ENCODE results near the gene GGCX. TPM values are rescaled to one million over a fixed set of nuclear protein-coding genes. Genes with fewer than 3 reads are reported as not detected.
"Not testable (repeated sequence)": the region's sequence is repeated elsewhere in the genome, so short reads cannot be mapped to it uniquely, and the experiment has no call there.

GGCX gene
- polyA plus RNA-seq, 1 donor = 41.2 TPM

DNA sequence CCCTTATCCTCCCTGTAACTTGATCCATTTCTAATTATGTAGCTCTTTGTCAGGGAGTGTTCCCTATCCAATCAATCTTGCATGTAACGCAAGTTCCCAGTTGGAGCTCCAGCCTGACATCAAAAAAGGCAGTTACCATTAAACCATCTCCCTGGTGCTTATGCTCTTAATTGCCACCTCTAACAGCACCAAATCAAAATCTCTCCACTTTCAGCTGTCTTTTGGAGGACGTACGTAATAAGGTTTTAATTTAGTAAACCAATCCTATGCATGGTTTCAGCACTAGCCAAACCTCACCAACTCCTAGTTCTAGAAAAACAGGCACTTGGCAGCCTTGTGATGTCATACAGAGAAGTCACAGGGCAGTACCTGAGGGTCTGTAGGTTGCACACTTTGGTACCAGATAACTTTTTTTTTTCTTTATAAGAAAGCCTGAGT, 17.0 kb downstream of the GGCX start:
- DNase-seq = not testable (repeated sequence)

DNA sequence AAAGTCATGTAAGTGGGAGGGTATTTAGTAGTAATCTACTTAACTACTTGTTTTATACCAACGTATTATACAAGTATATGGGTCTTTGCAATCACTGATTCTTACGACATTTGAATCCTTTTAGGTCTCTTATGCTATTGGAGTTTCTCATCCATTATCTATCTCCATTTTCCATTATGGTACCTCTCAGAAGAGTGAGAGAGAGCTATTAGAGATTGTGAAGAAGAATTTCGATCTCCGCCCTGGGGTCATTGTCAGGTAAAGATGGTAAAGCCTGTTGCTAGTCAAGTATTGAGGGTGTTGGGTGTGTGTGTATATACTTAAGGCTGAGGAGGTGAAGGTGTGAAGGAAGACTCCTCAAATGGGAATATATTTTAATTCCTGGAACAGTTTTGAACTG, 18.5 kb downstream of the GGCX start:
- DNase-seq = no peak

DNA sequence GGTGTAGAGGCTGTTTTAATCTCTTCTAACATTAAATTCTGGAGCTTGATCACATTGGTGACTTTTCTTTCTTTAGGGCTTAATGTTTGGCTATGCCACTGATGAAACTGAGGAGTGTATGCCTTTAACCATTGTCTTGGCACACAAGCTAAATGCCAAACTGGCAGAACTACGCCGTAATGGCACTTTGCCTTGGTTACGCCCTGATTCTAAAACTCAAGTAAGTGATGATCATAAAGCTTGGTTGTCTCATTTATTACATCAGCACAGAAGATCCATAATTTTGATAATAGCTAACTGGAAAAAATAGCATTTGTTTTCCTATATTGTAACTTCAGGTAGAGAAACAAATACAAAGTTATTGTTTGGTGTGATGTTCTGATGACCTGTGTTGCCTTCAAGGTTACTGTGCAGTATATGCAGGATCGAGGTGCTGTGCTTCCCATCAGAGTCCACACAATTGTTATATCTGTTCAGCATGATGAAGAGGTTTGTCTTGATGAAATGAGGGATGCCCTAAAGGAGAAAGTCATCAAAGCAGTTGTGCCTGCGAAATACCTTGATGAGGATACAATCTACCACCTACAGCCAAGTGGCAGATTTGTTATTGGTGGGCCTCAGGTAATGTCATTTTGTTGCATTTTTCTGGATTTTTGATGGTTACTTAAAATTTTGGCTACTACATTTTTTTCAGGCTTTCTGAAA, 19.4 kb downstream of the GGCX start:
- no peak for DNase-seq

DNA sequence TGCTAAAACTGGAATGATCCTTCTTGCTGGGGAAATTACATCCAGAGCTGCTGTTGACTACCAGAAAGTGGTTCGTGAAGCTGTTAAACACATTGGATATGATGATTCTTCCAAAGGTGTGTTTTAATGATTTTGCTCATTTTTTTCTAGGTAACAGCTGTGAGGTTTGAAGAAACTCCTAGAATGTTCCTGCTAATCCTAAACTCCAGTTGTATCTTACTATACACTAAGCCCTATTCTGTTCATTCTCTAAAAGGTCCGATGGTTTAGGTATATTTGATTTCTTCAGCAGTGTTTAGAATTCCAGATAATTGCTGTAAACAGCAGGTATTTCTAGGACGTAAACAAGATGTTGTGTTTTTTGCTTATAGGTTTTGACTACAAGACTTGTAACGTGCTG, 20.0 kb downstream of the GGCX start:
- DNase-seq = no peak

DNA sequence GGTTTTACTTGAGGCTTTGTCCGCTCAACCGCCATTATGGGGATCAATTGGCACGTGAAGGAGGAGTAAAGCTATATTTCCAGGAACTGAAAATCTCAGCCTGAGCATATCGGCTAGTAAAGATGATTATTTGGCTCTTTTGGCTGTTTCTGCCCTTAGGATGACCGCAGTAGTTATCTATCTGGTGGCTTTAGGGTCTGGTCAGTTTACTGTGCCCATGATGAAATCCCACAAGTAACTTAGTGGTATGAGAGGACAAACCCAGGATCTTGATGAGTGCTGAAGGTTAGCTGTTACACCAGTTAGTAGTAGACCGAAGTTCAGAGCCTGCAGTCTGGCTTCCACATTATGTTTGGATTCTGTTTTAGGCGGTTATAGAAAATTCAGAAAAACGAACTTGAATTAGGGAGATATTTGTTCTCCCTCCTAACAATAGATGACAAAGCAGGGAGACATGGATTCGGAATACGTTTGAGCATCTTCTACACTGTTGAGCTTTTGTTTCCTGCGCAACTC, 21.1 kb downstream of the GGCX start:
- DNase-seq = no peak

DNA sequence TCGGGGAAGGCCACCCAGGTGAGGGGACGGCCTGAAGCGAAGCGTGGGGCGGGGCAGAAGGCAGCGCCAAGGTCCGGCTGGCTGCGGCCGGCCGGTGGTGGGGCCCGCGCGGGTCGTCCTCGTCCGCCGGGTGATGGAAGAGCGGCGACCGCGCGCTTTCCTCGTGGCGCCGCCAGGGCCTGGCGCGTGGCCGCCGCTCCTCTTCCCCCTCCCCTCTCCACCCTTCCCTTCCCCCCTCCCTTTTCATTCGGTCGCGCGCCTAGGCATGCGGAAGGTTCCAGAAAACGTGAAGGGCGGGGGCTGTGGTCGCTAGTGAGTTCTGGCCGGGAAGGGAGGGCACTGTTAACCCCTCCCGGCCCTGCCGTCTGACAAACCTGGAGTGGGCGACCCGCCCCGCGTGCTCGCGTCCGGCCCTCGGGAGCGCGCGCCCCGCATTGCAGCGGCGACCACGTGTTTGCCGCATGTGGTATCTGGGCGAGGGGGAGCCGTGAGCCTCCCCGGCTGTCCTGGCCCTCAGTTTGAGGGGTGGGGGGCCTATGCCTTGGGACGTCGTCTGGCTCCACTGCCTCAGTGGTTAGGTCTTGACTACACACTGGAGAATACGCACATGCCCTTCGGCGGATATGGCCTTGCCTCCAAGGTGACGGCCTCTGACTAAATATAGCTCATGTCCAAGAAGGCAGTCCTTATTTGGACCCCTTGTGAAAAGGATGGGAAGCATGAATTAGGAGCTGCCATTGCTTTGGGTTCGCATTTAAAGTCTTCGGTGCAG, 21.7 kb downstream of the GGCX start:
- DNase-seq = peak; percentile 71

DNA sequence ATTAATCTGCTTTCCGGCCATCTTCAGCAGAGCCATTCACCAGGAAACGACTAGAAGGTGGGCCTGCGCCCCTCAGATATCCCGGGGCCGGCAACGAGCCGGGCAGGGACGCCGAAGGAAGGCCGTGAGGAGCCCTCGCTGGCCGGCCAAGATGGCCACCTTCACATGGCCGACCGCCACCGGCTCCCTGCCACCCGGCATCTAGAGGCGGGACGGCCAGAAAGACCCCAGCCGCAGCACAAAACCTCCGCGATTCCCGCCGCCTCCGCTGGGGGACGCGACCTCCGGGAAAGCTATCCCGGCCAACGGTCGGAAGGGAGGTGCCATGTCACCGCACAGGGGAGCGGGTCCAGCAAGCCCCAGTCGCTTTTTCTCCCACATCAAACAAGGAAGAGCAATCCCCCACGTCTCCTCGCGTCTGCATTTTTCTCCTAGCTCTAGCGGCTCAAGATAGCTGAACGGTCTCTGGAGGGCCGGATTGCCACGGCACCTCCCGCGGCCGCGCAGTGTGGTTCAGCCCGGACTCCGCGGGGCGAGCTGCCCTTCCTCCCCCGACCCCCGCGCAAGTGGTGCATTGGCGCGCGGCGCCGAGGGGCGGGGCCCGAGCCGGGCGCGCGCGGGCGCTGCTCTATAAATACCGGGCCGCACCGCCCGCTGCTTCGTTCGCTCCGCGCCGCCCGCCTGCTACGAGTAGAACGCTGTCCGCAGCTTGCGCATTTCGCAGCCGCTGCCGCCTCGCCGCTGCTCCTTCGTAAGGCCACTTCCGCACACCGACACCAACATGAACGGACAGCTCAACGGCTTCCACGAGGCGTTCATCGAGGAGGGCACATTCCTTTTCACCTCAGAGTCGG, 22.6 kb downstream of the GGCX start, which contains the start of gene MAT2A:
Gene MAT2A, plus strand, starts transcription at position 662 of the 854 bp plus-strand sequence. Its CDS starts 120 bp downstream, at position 782.
- DNase-seq = peak; percentile 95

DNA sequence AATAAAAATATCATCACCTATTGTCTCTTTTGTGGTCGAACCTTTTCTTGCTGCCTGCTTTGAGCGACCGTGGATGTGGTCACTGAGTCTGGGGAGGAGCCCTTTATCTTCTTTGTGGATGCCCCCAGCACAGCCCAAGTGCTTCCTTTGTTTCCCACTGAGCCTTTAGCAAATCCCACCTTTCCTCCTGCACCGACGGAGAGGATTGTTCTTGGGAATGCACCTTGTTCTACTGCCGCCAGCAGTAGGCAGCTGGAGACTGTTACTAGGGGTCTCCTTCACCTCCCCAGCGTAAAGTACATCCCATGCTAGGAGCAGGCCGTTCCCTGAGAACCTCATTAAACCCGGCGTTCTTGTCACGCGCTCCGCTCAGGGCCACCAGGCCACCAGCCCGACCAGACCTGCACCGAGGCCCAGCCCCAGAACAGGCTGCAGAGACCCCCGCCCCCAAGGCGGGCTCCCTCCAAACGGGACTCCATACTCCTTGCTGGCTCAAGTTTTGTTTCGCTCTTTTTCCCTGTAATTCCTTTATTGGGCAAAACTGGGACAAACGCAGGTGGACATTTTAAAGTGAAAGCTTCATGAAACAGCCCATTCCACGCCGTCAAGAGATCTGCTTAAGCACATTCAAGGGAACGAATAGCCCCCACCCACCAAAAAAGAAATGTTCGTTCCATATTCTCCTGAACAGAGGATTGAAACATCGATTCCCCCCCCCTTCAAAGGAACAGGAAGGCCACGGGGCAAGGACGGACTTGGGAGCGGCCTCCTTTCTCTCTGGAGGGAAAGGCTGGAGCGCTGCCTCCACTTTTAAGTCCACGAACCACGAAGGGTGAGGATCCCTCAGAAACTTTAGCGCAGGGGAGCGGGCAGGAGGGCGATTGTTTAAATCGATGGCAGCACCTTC, 23.4 kb downstream of the GGCX start:
- DNase-seq = peak; percentile 68

DNA sequence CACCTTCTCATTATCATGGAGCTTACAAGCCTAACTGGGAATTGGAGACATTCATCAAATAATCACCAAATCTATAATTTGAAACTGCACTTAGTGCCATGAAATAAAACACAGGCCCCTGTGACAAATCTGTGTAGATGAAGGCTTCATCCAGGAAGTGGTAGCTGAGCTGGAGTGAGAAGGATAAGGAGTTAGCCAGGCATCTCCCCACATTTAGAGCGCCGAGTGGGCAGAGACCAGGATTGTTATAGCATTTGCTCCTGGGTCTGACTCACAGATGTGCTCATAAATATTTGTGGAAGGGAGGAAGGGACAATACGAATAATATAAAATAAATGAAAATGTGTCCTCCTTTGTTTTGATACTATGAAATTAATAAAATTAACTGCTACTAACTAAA, 24.8 kb downstream of the GGCX start:
- no peak for DNase-seq

DNA sequence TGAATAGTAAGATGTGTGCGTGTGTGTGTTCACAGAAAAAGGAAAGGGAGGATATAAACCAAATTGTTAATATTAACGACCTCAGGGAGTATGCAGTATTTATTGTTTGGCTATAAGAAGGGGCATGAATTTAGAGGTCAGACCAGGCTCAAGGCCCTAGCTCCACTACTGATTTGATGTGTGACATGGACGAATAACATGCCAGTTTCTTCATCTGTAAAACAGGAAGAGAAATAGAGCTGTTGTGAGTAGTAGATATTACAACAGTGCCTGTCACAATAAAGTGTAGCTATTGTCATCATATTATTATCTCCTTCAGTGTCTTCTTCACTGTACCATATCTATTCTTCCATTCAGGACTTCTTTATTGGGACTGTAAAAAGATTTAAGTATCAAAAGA, 26.4 kb downstream of the GGCX start:
- DNase-seq = no peak

DNA sequence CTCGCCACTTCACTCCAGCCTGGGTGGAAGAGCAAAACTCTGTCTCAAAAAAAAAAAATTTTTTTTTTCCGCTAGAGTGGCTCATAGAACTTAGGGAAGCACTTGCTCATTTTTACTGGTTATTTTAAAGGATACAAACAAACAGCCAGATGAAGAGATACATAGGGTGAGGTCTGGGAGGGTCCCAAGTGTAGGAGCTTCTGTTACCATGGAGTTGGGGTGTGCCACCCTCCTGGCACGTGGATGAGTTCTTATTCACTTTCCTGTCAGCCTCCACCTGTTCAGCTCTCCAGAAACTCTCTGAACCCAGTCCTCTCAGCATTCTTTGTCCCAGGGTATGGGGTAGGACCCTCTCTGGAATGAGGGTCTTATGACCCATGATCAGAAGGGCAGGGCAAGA, 27.2 kb downstream of the GGCX start:
- no peak for DNase-seq

DNA sequence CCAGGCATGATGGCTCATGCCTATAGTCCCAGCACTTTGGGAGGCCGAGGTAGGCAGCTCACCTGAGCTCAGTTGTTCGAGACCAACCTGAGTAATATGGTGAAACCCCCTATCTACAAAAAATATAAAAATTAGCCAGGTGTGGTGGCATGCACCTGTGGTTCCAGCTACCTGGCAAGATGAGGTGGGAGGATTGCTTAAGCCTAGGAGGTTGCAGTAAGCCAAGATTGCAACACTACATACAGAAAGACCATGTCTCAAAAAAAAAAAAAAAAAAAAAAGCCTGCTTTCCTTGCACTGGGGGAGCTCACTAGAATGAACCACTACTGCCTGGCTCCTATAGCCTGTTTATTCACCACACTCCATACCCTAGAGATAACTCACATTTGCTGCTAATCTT, 29.7 kb downstream of the GGCX start:
- DNase-seq = no peak

DNA sequence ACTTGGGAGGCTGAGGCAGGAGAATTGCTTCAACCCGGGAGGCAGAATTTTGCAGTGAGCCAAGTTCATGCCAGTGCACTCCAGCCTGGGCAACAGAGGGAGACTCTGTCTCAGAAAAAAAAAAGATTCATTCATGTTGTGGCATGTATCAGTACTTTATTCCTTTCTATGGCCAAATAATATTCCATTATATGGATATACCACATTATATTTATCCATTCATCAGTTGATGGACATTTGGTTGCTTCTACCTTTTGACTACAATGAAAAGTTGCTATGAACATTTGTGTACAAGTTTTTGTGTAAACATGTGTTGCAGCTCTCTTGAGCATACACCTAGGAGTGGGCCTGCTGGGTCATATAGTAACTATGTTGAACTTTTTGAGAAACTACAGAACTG, 31.5 kb downstream of the GGCX start:
- no peak for DNase-seq

DNA sequence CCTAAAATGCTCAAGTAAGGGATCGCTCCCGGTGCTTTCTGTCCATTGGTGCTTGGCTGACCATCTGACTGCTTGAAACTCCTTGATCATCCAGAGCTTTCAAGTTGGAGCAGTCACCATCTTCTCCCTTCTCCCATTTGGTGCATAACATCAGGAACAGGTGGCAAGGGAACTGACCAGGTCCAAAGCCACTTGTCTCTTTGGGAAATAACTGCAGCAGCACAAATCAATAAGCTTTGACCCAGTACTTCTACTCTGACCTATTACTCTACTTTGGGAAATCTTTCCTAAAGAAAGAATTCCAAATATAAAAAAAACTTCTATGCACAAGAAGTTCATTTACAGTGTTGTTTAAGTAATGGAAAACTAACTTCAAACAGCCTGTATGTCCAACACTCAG, 32.9 kb downstream of the GGCX start:
- no peak for DNase-seq

DNA sequence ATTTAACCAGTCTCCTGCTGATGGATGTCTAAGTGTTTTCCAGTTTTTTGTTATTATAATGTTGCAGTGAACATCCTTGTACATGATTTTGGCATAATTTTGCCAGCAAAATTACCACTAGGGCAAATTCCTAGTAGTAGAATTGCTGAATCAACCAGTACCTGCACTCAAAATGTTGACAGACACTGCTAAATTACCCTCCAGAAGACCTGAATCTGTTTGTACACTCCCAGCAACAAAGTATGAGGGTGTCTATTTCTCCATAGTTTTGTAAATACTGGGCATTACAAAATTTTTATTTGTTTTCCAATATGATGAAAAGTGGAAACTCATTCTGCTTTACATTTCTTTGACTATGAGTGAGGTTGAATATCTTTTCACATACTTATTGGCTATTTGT, 33.5 kb downstream of the GGCX start:
- no peak for DNase-seq

DNA sequence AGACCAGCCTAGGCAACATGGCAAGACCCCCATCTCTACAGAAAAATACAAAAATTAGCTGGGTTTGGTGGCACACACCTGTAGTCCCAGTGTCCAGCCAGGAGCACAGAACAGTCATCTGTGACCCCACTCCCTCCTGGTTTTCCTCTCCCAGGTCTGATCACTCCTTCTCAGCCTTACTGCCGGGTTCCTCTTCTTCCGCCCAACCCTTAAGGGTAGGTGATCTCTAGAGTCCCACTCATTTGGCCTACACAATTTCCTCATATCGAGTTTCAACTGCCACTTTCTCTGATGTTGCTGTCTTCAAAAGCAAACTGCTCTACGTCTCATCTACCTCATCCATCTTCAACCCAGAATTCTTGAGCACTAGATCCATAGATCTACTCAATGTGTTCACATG, 35.7 kb downstream of the GGCX start:
- no peak for DNase-seq

DNA sequence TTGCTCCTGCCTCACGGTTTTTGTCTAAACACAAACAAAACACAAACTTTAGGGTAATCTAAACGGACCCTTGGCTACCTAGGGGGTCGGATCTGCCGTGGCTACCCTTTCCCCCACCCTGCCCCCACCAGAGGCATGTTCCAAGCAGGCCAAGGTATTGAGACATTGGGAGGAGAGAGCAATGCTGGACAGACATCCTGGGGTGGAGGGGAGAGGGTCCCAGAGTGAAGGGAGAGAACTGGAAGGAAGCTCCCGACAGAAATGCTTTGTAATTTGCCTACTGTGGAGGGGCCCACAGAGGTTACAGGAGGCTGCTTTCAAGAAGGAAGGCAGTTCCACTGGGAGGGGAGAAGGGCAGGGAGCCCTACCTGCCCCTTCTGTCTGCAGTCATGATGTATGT, 36.3 kb downstream of the GGCX start:
- no peak for DNase-seq

DNA sequence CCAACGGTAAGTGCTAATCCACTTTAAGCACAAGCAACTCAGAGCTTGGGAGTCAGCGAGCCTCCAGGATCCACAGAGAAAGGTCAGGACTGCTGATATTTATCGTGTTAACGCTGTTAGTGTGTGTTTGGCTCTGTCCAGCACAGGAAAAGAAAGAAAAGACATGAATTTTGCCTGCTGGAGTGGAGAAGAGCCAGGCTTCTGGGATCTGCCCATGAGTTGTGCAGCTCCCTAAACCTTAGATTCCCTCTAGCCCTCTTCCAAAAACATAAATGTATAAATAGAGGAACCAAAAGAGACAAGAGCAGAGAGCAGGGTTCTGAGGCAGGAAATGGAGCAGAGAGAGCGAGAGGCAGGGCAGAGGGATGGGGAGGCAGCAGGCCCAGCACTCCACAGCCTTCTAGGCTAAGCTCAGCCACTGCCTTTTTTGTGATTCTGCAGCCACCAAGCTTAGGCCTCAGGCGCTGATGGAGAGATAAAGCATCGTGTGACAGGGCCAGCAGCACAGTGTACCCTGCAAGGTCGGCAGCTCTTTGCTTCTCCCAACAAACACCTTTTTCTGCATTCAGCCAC, 36.9 kb downstream of the GGCX start:
- DNase-seq = no peak

DNA sequence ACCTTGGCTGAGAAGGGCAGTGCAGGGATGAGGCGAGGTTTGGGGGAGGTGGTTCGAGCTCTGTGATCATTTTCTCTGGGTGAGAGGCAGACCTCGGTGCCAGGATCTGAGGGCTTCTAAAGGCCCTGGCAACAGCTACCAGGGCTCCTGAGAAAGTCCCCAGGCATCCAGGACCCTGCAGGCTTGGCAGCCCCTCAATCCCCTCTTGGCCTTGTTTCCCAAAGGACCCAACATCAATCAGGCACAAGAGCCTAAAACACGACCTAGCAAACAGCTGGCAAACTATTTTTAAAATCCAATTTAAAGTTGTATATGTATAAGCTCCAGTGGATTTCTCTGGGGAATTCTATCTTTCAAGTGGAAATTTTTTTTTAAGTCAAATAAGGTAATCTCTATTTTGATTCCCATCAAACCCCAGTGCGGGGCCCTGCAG, 37.4 kb downstream of the GGCX start:
- no peak for DNase-seq

DNA sequence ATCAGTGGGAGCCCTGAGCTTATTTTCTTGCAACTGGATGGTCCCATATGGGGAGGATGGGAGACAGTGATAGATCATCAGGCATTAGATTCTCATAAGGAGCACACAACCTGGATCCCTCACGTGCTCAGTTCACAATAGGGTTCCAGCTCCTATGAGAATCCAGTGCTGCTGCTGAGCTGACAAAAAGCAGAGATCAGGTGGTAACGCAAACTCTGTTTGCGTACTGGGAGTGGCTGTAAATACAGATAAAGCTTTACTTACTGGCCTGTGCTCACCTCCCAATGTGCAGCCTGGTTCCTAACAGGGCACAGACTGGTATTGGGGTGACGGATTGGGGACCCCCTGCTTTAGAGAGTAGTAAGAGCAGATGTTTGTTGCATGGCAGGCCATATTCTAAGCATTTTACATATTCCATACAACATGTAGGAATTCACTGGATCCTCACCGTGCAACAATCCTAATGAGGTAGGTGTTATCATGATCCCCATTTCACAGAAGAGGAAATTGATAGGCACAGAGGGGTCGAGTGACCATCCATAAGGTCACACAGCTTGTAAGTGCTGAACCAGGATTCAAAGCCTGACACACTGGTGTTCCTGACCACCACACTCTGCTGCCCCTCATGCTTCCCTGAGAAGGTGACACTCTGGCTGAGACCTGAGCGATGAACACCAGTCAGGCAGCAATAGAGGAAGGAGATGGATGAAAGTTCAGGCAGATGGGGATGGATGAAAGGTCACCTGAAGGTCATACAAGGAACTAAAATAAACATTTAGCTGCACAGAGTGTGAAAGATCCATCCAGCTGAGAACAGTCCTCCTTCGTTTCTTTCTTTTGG, 38.0 kb downstream of the GGCX start:
- DNase-seq = no peak

Measured in left kidney (tissue), 2 donors.